ENCODE results near the gene MAD2L1BP. TPM values are rescaled to one million over a fixed set of nuclear protein-coding genes. Genes with fewer than 3 reads are reported as not detected.

The MAD2L1BP gene
- total and polyA plus RNA-seq, 2 of the 4 experiments (the other 2 are of a cell fraction), result 28.1 to 50.2 TPM

DNA sequence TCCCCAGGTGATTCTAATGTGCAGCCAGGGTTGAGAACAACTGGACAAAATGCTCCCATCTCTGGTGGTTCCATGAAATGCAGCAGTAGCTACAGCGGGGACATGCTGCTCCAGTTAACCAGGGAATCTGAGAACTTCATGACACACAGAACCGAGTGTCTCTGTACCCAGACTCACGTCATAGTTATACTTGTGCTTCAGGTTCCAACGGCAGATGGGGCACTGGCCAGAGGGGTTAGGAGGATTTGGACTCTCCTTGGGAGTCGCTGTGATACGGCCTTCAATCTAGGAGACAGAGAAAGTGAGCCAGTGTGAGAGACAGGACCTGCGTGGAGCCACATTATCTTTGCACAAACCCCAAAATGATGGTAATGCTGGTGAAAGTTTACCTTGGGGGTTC lies 42.7 kb downstream of the MAD2L1BP start:
- Histone ChIP-seq H3K4me2 (ENCODE audit: low read depth, low read length) (no peak overlapping the region), H3K27ac (ENCODE audit: insufficient read depth, low read length) (no peak overlapping the region), H3K4me1 (ENCODE audit: control insufficient read depth, insufficient read depth, low read length) (no peaks in the 10 kb centered on the region; the same call in 1 of the 2 replicates), H2AK5ac (ENCODE audit: low read depth, low read length) (no peak overlapping the region), H3K27me3 (ENCODE audit: control insufficient read depth, insufficient read depth, low read length) (no peaks in the 10 kb centered on the region), H3K18ac (ENCODE audit: low read depth, low read length) (no peak overlapping the region), H2AFZ (replicated peaks; ENCODE audit: low read length, poor library complexity) (no peak overlapping the region), H2BK15ac (ENCODE audit: low read depth, low read length) (no peak overlapping the region), H4K5ac (ENCODE audit: low read depth, low read length) (no peak overlapping the region), H2BK120ac (ENCODE audit: low read depth, low read length) (no peak overlapping the region), H3K9me3 (ENCODE audit: control insufficient read depth, insufficient read depth, low read length) (no peaks in the 10 kb centered on the region), H3K23ac (ENCODE audit: low read depth, low read length) (no peak overlapping the region), H3K36me3 (ENCODE audit: control insufficient read depth, insufficient read depth, low read length) (peaks cover 67% of the 10 kb centered on the region), H2BK20ac (ENCODE audit: low read depth, low read length) (no peak overlapping the region), H3K56ac (ENCODE audit: extremely low read depth, insufficient read depth, low read length) (no peak overlapping the region), H4K91ac (ENCODE audit: insufficient read depth, low read depth, low read length) (no peak overlapping the region), H3K79me1 (ENCODE audit: low read depth in 1 of 2, low read length in 2 of 2) (peaks cover 41 to 43% of the 10 kb centered on the region in 2 experiments), H4K20me1 (ENCODE audit: insufficient read depth, low read length) (peaks cover 19% of the 10 kb centered on the region), H3K4ac (ENCODE audit: low read depth, low read length) (no peak overlapping the region), H3K9ac (ENCODE audit: low read depth, low read length) (no peak overlapping the region), H3K4me3 (ENCODE audit: insufficient read depth, low read depth, low read length) (no peak overlapping the region), H4K8ac (ENCODE audit: low read depth in 2 of 2, low read length in 2 of 2) (no peak overlapping the region), H3K9me1 (ENCODE audit: insufficient read depth, low read length) (peaks cover 7% of the 10 kb centered on the region; the same call in 1 of the 2 replicates), H2AK9ac (replicated peaks; ENCODE audit: low read depth, low read length, poor library complexity) (no peak overlapping the region), H3K14ac (replicated peaks; ENCODE audit: low read depth, low read length) (no peak overlapping the region), H2BK5ac (ENCODE audit: low read depth, low read length, poor library complexity, severe bottlenecking) (no peak overlapping the region)
- DNase-seq, result no peak
- WGBS, 2 experiments (ENCODE audit: extremely low coverage in 2 of 2, insufficient read length in 1 of 2), result 93% methylated on average over 6 of the region's 7 CpGs; no CpG with 5 or more reads in 1 of the 2 experiments
- intact Hi-C loops (cut with micrococcal nuclease) (no loop called here), in situ Hi-C loops (cut with MboI; ENCODE audit: low sequenced_read_pairs) (no loop called here), dilution Hi-C loops (cut with HindIII; ENCODE audit: low sequenced_read_pairs, unreplicated experiment) (no loop called here)
- ATAC-seq (ENCODE audit: low read depth), result no peak
- BruUV-seq (replicated peaks), result no TSS peak
- TF ChIP-seq, protein P1, sequence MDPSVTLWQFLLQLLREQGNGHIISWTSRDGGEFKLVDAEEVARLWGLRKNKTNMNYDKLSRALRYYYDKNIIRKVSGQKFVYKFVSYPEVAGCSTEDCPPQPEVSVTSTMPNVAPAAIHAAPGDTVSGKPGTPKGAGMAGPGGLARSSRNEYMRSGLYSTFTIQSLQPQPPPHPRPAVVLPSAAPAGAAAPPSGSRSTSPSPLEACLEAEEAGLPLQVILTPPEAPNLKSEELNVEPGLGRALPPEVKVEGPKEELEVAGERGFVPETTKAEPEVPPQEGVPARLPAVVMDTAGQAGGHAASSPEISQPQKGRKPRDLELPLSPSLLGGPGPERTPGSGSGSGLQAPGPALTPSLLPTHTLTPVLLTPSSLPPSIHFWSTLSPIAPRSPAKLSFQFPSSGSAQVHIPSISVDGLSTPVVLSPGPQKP (IDR thresholded peaks at IDR 0.05; ENCODE audit: borderline replicate concordance, low read depth, low read length), result no peak
- TF ChIP-seq RAD21 (IDR thresholded peaks at IDR 0.05; ENCODE audit: low read length), result no peak
- TF ChIP-seq, protein P2, sequence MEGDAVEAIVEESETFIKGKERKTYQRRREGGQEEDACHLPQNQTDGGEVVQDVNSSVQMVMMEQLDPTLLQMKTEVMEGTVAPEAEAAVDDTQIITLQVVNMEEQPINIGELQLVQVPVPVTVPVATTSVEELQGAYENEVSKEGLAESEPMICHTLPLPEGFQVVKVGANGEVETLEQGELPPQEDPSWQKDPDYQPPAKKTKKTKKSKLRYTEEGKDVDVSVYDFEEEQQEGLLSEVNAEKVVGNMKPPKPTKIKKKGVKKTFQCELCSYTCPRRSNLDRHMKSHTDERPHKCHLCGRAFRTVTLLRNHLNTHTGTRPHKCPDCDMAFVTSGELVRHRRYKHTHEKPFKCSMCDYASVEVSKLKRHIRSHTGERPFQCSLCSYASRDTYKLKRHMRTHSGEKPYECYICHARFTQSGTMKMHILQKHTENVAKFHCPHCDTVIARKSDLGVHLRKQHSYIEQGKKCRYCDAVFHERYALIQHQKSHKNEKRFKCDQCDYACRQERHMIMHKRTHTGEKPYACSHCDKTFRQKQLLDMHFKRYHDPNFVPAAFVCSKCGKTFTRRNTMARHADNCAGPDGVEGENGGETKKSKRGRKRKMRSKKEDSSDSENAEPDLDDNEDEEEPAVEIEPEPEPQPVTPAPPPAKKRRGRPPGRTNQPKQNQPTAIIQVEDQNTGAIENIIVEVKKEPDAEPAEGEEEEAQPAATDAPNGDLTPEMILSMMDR (conservative IDR thresholded peaks at IDR 0.05; ENCODE audit: low read depth, low read length), result no peak
- TF ChIP-seq MXI1 (IDR thresholded peaks at IDR 0.05; ENCODE audit: borderline replicate concordance, low read depth, low read length), result no peak
- TF ChIP-seq POLR2A (IDR thresholded peaks at IDR 0.05; ENCODE audit: low read depth, low read length), result no peak
- no peak for TF ChIP-seq MAZ (IDR thresholded peaks at IDR 0.05; ENCODE audit: borderline replicate concordance, low read depth, low read length)
- no peak for TF ChIP-seq MAFK (IDR thresholded peaks at IDR 0.05; ENCODE audit: low read depth, low read length)
- TF ChIP-seq CHD1 (IDR thresholded peaks at IDR 0.05; ENCODE audit: low read depth, low read length), result no peak
- TF ChIP-seq FOS (IDR thresholded peaks at IDR 0.05; ENCODE audit: low read depth, low read length), result no peak
- no peak for TF ChIP-seq NFE2L2 (IDR thresholded peaks at IDR 0.05; ENCODE audit: low read depth, low read length)
- no peak for TF ChIP-seq CEBPB (IDR thresholded peaks at IDR 0.05; ENCODE audit: low read depth, low read length)
- TF ChIP-seq RCOR1 (IDR thresholded peaks at IDR 0.05; ENCODE audit: insufficient replicate concordance, low read length), result no peak
- TF ChIP-seq, protein P3, sequence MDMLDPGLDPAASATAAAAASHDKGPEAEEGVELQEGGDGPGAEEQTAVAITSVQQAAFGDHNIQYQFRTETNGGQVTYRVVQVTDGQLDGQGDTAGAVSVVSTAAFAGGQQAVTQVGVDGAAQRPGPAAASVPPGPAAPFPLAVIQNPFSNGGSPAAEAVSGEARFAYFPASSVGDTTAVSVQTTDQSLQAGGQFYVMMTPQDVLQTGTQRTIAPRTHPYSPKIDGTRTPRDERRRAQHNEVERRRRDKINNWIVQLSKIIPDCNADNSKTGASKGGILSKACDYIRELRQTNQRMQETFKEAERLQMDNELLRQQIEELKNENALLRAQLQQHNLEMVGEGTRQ (IDR thresholded peaks at IDR 0.05; ENCODE audit: low read depth, low read length), result no peak
- no peak for TF ChIP-seq BHLHE40 (IDR thresholded peaks at IDR 0.05; ENCODE audit: low read depth, low read length)
- TF ChIP-seq SMC3 (IDR thresholded peaks at IDR 0.05; ENCODE audit: low read depth, low read length), result no peak
- no peak for TF ChIP-seq RFX5 (IDR thresholded peaks at IDR 0.05; ENCODE audit: low read depth, low read length)
- ChIA-PET POLR2A (ENCODE audit: unreplicated experiment) (no interaction called here), CTCF (no interaction called here)

All from IMR-90 (cell line).